PC-9 (cell line): ENCODE data around the gene FCHSD1. TPM values are rescaled to one million over a fixed set of nuclear protein-coding genes. Genes with fewer than 3 reads are reported as not detected.
A peak's percentile ranks its signal among the peaks of the same experiment; 100 is the strongest.

Experiments used
- BruUV-seq: library from RNA; stranded (reverse); fragments of 400-500 nt; replicated peaks from 2 replicates; lab custom pipeline; 2021; lab: Mats Ljungman, UMichigan
- CTCF ChIA-PET: fragments of 300-600 bp; sonication (Branson Sonifier 250); formaldehyde crosslinking; loops from one replicate; lab custom pipeline; 2022; ENCODE audit warnings: antibody characterized with exemption; lab: Charles Lee
- POLR2A ChIA-PET: fragments of 300-600 bp; sonication (Branson Sonifier 250); formaldehyde crosslinking; loops from one replicate; lab custom pipeline; 2022; ENCODE audit warnings: antibody characterized with exemption; ENCODE audit not compliant: unreplicated experiment; lab: Charles Lee
- DNase-seq, 2 experiments: peaks; one replicate each; pipeline versions ENCODE4 v3.0.0 to v3.0.0-alpha.2; 2015 to 2022; ENCODE audit warnings: mixed read lengths in 1 of 2
- H2AFZ ChIP-seq: fragments of 200-600 bp; sonication (generic); 2 replicates; pipeline ENCODE4 v1.8.1; 2017; ENCODE audit warnings: antibody characterized with exemption
- H3F3A ChIP-seq: fragments of 200-600 bp; sonication (generic); 2 replicates; pipeline ENCODE4 v1.8.1; 2017; ENCODE audit warnings: antibody characterized with exemption, mild to moderate bottlenecking, low read depth; ENCODE audit not compliant: insufficient read depth
- H3K27ac ChIP-seq: fragments of 200-600 bp; sonication (generic); 2 replicates; pipeline ENCODE4 v1.6.1; 2016; ENCODE audit warnings: mixed run types
- H3K27me3 ChIP-seq: fragments of 200-600 bp; sonication (generic); 2 replicates; pipeline ENCODE4 v1.6.1; 2016; ENCODE audit warnings: low read depth, mixed run types; ENCODE audit not compliant: insufficient read depth
- H3K36me3 ChIP-seq: fragments of 200-600 bp; sonication (generic); 2 replicates; pipeline ENCODE4 v1.6.1; 2016; ENCODE audit warnings: low read depth, mixed run types
- H3K4me1 ChIP-seq: fragments of 200-600 bp; sonication (generic); replicated peaks from 2 replicates; pipeline ENCODE4 v1.6.1; 2016; ENCODE audit warnings: mixed run types; ENCODE audit not compliant: insufficient read depth
- H3K4me2 ChIP-seq: fragments of 200-600 bp; sonication (generic); 2 replicates; pipeline ENCODE4 v1.6.1; 2017; ENCODE audit warnings: mixed run types
- H3K4me3 ChIP-seq: fragments of 200-600 bp; sonication (generic); 2 replicates; pipeline ENCODE4 v1.6.1; 2016; ENCODE audit warnings: mixed run types
- H3K79me2 ChIP-seq: fragments of 200-600 bp; sonication (generic); 2 replicates; pipeline ENCODE4 v1.6.1; 2017; ENCODE audit warnings: low read depth, mixed run types
- H3K9me2 ChIP-seq: fragments of 200-600 bp; sonication (generic); 2 replicates; pipeline ENCODE4 v1.8.1; 2017; ENCODE audit warnings: mild to moderate bottlenecking; ENCODE audit not compliant: insufficient read depth
- H3K9me3 ChIP-seq: fragments of 200-600 bp; sonication (generic); 2 replicates; pipeline ENCODE4 v1.8.1; 2016; ENCODE audit warnings: low read depth; ENCODE audit not compliant: insufficient read depth
- H4K20me1 ChIP-seq: fragments of 200-600 bp; sonication (generic); 2 replicates; pipeline ENCODE4 v1.8.1; 2017; ENCODE audit not compliant: insufficient read depth
- CTCF ChIP-seq: fragments of 200-600 bp; sonication (generic); conservative IDR thresholded peaks from 2 replicates; pipeline ENCODE4 v1.6.1; 2017; ENCODE audit warnings: mixed run types, antibody characterized with exemption, mild to moderate bottlenecking, moderate library complexity
- EZH2 ChIP-seq: fragments of 200-600 bp; sonication (generic); IDR thresholded peaks from 2 replicates; pipeline ENCODE4 v1.8.0; 2017; ENCODE audit warnings: antibody characterized with exemption, low read depth
- intact Hi-C: fragments of 100-400 bp; cut with micrococcal nuclease; formaldehyde crosslinking; loops from one replicate; pipeline ENCODE4 v1.10.0; 2022; ENCODE audit not compliant: unreplicated experiment
- total RNA-seq: library from RNA; stranded (reverse); gene quantifications from 2 replicates; pipeline ENCODE4 v1.2.3, GENCODE V29; 2021

FCHSD1 gene
- total RNA-seq, 1 experiment from 2014 or later, result 36.4 TPM

DNA sequence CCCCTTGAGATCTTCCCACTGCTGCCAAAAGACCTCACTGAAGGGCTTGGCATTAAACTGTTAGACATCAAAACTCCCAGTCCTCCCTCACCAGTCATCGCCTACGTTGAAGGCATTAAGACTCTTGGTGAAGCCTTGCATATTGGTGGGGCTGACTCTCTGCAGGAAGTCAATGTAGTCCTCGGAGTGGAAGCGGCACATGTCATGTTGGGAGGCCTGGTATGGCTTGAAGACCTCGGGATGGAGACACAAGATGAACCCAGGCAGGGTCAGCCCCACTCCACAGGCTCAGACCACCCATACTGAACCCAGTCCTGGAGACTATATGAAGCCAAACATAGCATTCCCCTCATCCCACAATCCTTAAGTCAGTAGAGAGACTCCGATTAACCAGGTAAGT lies 16.5 kb downstream of the FCHSD1 start:
- Histone ChIP-seq H3K36me3 (peaks cover 4% of the 10 kb centered on the region; the same call in 1 of the 2 replicates), H3K9me3 (no peaks in the 10 kb centered on the region), H3F3A (peaks cover 10% of the 10 kb centered on the region), H2AFZ (no peak overlapping the region), H3K27me3 (no peaks in the 10 kb centered on the region), H3K79me2 (peaks cover 44% of the 10 kb centered on the region), H3K9me2 (no peaks in the 10 kb centered on the region), H3K27ac (no peak overlapping the region), H3K4me1 (peaks cover 21% of the 10 kb centered on the region), H4K20me1 (peaks cover 22% of the 10 kb centered on the region), H3K4me3 (no peak overlapping the region), H3K4me2 (peak overlapping the region; percentile 97; the same call in 1 of the 2 replicates)
- no TSS peak for BruUV-seq
- POLR2A ChIA-PET, result no interaction called here
- CTCF ChIA-PET, result interaction anchor here (1.2 kb wide), 1 partner anchor 15 kb away, joined by 8 read pairs; no protein-coding TSS in a partner anchor
- no peak for DNase-seq
- TF ChIP-seq CTCF (no peak), EZH2 (no peak)
- intact Hi-C loops, result no loop called here

DNA sequence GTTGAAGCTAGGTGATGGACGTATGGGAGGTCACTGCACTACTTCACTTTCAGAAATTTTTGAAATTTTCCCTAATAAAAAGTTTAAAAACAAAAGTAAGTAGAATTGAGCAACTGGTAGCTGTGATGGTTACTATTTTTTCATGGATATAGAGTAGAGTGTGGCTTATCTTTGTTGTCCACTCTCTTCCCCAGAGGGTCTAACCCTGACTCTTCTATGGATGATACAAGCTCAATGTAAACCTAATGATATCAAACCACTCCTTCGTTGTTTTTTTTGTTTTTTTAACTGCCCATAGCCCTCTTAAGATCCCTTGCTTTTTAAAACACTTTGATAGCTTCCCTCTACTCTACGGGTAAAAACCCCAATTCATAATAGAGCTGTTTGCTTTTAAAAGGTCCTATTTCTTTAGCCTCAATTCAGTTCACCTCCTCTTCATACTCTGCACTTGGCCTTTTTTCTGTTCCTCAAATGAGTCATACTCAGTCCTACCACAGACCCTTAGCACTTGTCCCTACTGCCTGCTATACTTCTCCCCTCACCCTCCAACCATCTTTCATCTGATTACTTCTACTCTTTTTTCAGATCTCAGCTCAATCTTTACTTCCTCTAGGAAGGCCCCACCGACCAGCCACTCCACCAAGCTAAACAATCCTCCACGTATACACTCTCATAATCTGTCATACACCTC lies 17.2 kb downstream of the FCHSD1 start:
- POLR2A ChIA-PET, result no interaction called here

DNA sequence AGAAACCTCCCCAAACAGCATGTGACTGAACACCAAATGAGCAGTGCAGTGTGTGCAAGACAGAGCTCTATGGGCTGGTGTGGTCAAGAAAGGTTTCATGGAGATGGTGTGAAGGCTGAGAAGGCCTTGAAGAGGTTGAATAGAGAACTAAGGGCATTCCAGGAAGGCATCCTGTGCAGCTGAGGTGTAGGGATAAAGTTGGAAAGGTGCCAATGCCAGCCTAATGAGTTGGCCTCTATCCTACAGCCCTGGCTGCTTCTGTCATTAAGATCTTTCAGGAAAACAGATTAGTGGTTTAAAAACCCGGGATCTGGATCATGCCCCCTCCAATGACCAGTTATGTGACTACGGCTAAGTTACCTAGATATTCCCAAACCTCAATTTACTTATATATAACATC lies 18.6 kb downstream of the FCHSD1 start:
- H3K4me1 ChIP-seq, result peaks cover 13% of the 10 kb centered on the region
- no peak overlapping the region for H2AFZ ChIP-seq
- no peak for TF ChIP-seq EZH2
- TF ChIP-seq CTCF, result no peak
- no peaks in the 10 kb centered on the region for H3K9me3 ChIP-seq
- CTCF ChIA-PET, result no interaction called here
- no peak overlapping the region for H3K27ac ChIP-seq
- intact Hi-C loops, result no loop called here
- POLR2A ChIA-PET, result no interaction called here
- H3K79me2 ChIP-seq, result peaks cover 44% of the 10 kb centered on the region
- H3F3A ChIP-seq, result no peaks in the 10 kb centered on the region
- no peaks in the 10 kb centered on the region for H3K9me2 ChIP-seq
- DNase-seq, result no peak
- peaks cover 22% of the 10 kb centered on the region for H4K20me1 ChIP-seq
- H3K27me3 ChIP-seq, result no peaks in the 10 kb centered on the region
- no peak overlapping the region for H3K4me2 ChIP-seq
- H3K4me3 ChIP-seq, result no peak overlapping the region
- no TSS peak for BruUV-seq
- peaks cover 11% of the 10 kb centered on the region; the same call in 1 of the 2 replicates for H3K36me3 ChIP-seq

More for the DNA sequence above, 17.2 kb downstream of the FCHSD1 start:
- Histone ChIP-seq H3K4me2 (no peak overlapping the region), H3K4me1 (peaks cover 21% of the 10 kb centered on the region), H3K9me3 (no peaks in the 10 kb centered on the region), H3K9me2 (no peaks in the 10 kb centered on the region), H3K4me3 (no peak overlapping the region), H3K36me3 (peaks cover 8% of the 10 kb centered on the region; the same call in 1 of the 2 replicates), H2AFZ (no peak overlapping the region), H3K27me3 (no peaks in the 10 kb centered on the region), H3F3A (peaks cover 10% of the 10 kb centered on the region), H4K20me1 (peaks cover 22% of the 10 kb centered on the region), H3K79me2 (peaks cover 44% of the 10 kb centered on the region), H3K27ac (no peak overlapping the region)
- CTCF ChIA-PET, result interaction anchor here (1.2 kb wide), 1 partner anchor 14 kb away, joined by 8 read pairs; no protein-coding TSS in a partner anchor
- TF ChIP-seq CTCF (no peak), EZH2 (no peak)
- intact Hi-C loops, result no loop called here
- no TSS peak for BruUV-seq
- DNase-seq, result no peak
